Measurements from ENCODE around the gene ATP1B1.
"Not testable (repeated sequence)": the region's sequence is repeated elsewhere in the genome, so short reads cannot be mapped to it uniquely, and the experiment has no call there.

The ATP1B1 gene

DNA sequence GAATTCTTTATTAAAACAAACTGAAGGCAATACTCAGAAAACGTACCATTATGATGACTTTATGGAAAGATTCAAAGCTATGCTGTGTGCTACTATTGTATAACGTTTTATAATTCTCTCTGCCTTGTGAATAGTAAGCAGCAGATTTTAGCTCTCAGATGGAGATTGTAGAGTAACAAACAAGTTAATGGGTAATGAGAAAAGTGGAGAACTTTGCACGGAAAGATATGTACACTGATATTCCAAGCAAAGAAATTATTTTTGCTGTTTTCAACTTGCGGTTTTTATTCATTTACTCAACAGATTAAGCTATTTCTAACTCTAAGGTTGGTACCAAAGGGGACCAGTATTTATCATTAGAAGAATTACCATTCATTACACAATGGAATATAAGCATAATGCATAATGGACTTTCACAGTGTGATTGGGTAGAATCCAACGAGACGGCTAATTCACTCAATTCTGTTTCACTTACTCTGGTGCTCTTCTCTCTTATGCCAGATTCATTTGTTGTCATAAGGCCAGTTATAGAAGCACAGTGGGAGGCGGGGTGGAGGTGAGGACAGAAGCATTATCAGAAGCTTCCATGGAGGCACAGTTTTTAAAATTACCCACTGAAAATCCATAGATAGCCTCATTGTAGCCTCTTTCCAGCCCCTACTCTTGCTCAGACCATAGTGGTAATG lies 38.6 kb downstream of the ATP1B1 start:
- no peak for DNase-seq

DNA sequence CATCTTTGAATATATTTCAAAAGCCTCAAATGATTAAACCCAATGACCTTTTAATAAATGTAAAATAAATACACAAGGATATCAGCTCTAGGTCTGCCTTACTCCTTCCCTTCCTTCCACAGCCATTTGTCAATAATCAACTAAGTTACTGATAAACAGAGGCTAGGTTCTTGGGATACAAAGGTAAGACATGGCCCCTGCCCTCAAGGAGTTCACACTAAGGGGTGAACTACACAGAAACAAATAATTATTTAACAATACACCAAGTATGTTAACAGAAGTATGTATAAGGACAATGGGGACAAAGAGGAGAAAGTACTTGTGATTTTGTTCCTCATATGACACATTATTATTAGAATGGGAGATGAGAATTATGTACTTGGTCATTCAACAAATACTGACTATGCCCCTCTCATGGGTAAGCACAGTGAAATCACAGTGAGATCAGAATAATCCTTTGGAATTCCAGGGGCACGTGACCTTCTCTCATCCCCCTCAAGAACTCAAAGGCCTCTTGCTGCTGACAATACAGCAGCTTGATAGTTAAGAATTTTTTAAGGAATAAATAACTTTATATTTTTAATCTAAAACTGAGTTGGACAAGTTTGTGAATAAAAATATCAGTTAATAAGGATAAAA lies 40.2 kb downstream of the ATP1B1 start:
- DNase-seq: no peak

DNA sequence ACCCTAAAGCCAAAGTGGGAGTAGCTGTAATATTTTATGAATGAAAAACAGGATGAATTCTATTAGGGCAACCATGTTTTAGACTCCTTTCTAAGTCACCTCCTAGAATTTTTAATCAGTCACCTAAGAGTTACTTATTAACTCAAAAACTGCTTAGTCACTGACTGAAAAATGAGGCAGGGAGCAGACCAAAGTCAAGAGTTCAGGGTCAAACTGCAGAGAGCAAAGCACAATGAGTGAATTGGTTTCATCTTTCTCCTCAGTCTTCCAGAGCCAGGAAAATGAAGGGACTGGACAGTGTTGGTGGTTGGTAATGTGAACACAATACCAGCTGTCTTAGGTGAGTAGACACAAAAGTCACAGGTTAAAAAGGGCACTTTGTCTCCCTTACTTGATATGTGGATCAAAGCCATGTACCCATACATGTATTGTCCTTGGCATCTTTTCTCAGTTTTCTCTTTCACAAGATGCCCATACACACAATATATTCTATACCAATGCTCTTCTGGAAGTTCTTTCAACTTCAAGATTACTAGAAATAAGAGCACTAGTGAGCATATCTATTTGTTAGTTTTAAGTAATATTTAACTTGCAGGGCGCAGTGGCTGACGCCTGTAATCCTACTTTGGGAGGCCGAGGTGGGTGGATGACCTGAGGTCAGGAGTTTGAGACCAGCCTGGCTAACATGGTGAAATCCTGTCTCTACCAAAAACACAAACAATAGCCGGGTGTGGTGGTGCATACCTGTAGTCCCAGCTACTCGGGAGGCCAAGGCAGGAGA lies 42.2 kb downstream of the ATP1B1 start:
- DNase-seq: no peak

DNA sequence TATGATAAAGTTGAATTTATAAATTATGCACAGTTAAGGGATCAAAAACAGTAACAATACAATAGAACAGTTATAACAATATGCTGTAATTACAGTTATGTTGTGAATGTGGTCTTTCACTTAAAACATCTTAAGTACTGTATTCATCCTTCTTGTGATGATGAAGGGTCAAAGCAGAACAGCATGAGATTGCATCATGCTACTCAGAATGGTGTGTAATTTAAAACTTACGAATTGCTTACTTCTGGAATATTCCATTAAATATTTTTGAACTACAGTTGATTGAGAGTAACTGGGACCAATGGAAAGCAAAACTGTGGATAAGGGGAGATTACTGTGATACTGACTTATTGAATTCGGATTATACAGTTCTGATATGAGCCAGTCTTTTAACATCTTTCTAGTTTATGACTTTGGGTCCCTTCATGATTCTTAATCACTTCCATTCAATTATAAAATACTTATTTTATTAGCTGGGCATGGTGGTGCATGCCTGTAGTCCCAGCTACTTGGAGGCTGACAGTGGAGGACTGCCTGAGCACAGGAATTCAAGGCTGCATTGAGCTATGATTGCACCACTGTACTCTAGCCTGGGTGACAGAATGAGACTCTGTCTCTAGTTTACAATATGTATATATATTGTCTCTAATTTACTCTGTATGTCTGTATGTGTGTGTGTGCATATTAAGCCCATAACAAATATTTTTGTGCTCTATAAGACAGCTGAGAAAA lies 43.2 kb downstream of the ATP1B1 start:
- DNase-seq: no peak

DNA sequence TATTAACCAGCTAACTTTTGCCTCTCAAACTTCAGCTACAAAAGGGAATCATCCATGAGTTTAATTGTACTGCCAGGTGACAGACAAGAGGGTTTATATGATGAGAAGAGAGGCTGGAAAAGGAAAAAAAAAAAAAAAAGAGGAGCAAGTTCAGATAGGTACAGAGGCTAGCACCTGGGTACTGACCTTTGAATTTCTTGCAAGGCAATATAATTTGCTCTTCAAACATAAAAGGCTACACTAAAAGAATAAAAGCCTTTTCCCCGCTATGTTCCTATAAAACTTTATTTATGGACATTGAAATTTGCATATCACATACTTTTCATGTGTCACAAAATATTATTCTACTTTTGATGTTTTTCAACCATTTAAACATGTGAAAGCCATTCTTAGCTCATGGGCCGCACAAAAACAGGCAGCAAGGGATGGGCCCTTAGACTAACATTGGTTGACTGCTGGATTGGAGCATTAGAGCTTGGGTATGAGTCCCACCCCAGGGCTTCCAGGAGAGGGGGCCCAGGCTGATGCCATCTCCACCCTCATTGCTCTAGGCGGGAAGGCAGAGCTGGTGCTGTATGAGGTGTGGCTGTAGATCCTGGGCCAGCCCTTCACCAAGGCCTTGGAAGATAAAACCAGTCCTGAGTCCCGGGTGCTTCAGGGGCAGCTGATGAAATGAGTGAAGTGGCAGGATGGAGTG lies 44.3 kb downstream of the ATP1B1 start:
- no peak for DNase-seq

DNA sequence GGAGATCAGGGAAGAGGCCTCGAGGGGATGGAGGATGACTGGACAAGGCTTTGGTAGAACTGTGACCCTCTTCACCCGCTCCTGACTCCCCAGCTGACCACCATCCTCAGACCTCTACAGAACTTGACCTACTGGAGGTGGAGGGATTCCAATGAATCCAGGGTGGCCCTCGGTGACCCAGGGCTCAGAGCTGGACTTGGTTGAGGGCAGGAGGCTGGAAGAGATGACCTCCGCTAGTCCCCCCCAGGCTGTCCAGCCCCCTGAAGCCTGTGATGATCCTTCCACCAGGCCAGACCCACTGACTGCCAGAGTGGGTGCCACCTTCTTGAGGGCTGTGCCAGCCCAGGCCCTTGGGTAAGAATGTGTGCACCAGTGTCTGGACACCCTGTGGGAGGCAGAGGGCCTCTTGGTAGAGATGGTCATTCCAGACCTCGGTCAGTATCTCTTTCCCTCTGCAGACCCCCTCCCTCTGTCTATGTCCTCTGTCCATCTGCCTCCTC lies 44.9 kb downstream of the ATP1B1 start:
- DNase-seq: no peak

DNA sequence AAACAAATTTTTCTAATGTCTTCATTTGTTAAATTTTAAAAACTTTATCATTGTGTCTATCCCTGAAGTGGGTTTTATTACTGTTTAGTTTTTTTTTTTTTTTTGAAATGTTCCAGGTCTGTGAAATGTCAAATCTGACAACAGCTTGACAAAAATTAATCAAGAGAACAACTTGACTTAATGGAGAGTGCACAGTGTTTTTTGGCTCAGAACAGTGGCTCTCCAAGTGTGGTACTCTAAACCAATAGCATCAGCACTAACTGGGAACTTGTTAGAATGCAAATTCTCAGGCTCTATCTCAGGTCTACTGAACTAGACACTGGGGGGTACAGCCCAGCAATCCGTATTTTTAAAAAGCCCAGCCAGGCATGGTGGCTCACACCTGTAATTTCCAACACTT lies 49.2 kb downstream of the ATP1B1 start:
- DNase-seq: no peak

DNA sequence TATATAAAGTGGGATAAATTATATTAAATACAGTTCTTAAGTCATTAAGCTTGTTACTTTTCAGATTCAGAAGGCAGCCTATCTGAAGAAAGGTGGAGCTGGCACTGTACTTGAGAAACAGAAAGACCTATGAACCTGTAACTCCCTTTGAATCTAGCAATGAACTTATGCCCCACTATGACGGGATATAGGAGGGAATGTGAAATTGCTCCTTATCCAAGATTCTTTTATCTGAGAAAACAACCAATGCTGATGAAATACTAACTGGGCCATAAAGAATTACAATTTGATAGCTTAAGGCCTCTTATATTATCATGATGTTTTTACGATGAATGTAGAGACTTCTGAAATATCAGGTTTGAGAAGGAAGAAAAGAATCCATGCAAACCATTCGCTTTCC lies 50.1 kb downstream of the ATP1B1 start:
- DNase-seq: no peak

DNA sequence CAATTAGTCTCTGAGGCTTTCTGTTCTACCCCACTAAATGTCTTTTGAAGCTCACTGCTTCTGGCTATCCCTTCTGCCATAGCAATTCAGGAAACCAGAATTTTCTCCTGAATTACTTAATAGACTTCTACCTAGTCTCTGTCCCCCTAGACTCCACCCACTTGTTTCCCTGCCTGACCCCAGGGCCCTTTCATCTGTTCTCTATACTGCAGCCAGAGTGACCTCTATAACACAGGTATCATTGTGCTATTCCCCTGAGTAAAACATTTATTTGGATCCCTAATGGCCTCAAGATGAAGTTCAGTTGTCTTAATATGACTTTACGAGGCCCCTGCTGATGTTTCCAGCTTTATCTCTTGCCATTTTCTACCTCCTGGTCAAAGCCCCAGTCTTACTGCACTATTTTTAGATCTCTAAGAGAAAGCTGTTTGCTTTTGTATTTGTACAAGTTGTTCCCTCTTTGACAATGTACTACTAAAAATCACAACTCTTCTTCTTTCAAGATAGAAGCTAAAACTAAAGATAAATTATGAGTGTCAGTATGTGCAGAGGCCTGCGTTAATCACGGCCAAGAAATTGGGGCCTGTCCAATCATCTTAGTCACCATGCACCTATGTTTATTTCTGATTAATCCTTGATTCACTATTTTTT lies 54.5 kb downstream of the ATP1B1 start:
- no peak for DNase-seq

DNA sequence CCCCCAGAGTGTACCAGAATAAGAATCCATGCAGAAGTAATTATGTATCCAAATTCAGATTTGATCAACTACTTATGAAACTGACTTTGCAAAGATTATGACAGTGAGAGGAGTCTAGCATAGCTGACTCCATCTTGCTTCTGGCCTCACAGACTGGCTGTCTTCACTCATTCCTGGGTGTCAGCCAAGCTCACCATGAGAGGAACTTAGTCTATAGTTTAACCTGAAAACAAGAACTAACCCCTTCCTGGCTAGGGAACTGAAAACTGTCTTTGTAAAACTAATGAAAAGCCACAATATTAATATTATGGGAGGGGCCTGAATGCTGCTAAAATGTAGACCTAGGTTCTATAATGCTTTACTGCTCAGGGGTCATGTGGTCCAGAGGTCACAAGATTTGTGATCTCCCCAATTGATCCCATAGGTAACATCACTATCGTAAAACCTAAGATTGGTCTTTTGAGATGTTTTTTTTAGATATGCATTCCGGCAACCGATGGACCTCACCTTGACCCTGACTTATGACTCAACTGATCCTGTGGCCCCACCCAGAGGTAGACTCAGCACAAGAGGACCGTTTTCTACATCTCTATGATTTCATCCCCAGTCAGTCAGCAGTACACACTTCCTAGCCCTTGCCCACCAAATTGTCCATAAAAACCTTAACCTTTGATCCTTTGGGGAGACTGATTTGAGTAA lies 55.2 kb downstream of the ATP1B1 start:
- no peak for DNase-seq

DNA sequence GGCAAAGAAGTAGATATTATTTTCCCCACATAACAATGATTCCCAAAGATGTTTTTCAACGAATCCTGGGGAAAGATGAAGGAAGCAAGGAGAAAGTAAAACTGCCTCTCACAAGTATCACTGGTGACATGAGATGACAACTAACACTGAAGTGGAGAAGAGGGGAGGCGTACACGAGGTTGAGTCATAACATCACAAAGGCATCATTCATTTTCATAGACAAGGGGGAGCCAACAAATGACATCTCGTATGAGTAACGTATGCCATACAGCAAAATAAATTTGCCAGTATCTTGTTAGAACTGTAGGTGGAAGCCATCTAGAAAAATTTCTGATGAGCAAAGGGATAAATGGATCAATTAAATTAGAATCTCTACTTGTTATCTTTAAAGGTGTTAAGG lies 56.6 kb downstream of the ATP1B1 start:
- no peak for DNase-seq

DNA sequence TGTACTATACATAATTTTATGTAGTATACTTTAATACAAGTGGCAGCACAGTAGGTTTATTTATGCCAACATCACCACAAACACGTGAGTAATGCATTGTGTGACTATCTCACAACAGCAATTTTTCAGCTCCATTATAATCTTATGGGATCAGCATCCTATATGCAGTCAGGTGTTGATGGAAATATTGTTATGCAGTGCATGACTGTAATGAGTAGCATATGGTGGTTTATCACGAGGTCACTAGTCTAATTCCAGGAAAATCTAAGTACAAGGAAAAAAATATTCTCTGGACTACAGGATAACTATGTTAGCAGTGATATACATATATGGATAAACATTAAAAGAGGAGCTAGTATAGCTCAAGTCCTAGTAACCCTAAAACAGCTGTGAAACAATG lies 69.0 kb downstream of the ATP1B1 start:
- DNase-seq: no peak

DNA sequence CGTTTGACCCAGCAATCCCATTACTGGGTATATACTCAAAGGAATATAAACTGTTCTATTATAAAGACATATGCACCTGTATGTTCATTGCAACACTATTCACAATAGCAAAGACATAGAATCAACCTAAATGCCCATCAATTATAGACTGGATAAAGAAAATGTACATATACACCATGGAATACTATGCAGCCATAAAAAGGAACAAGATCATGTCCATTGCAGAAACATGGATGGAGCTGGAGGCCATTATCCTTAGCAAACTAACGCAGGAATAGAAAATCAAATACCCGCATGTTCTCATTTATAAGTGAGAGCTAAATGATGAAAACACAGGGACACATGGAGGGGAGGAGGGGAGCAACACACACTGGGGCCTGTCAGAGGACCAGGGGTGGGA lies 72.9 kb downstream of the ATP1B1 start:
- not testable (repeated sequence) for DNase-seq

DNA sequence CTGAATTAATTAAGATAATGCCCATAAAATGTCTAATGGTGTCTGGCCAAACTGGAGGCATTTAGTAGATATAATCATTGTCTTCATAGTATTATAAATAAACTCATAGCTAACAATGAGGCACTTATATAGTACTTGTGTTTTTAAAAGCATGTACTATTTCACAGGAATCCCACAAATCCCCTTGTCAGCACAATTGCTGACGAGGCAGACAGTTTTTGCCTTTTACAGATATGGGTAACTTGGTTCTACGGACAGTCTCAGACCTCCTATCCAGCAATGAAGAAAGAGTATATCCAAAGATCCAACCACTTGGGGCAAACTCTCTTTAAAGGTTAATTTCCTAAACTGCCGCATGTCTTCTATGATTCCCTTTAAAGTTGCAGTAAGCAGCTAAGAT lies 73.7 kb downstream of the ATP1B1 start:
- DNase-seq: no peak
